ENCODE results near the gene CERK. TPM values are rescaled to one million over a fixed set of nuclear protein-coding genes. Genes with fewer than 3 reads are reported as not detected.

CERK gene
- total RNA-seq, 4 donors from 2014 or later = 20.3 to 42.0 (median 24.7) TPM

DNA sequence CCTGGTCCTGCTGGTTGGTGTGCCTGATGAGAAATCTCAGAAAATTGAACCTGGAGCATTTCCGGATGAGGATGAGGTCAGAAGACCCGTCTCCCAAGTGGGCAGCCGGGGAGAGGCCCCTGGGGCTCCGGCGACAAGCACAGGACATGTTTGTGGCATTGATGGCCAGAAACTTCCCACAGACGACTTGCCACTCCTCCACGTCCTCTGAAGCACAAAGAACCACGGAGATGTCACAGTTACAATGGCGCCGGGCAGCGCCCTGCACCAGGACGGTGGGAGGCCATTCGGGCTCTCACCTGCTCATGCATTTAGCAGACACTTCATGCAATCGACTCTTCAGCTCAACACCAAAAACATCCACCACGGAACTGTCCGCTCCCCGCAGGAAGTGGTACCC, 46.5 kb downstream of the CERK start:
- 94 to 97% methylated on average over 17 of the region's 17 CpGs for WGBS, 2 donors
- DNase-seq (ENCODE audit: low spot score in 2 of 2) = no peak
- Histone ChIP-seq H3K4me3 (no peak overlapping the region), H3K27ac (no peak overlapping the region), H3K27me3 (no peaks in the 10 kb centered on the region), H3K9me3 (no peaks in the 10 kb centered on the region), H3K4me1 (no peaks in the 10 kb centered on the region), H3K36me3 (peaks cover 6 to 98% (median 30%) of the 10 kb centered on the region in 3 donors)
- no peak for TF ChIP-seq POLR2A (IDR thresholded peaks at IDR 0.05)
- TF ChIP-seq, protein P1, sequence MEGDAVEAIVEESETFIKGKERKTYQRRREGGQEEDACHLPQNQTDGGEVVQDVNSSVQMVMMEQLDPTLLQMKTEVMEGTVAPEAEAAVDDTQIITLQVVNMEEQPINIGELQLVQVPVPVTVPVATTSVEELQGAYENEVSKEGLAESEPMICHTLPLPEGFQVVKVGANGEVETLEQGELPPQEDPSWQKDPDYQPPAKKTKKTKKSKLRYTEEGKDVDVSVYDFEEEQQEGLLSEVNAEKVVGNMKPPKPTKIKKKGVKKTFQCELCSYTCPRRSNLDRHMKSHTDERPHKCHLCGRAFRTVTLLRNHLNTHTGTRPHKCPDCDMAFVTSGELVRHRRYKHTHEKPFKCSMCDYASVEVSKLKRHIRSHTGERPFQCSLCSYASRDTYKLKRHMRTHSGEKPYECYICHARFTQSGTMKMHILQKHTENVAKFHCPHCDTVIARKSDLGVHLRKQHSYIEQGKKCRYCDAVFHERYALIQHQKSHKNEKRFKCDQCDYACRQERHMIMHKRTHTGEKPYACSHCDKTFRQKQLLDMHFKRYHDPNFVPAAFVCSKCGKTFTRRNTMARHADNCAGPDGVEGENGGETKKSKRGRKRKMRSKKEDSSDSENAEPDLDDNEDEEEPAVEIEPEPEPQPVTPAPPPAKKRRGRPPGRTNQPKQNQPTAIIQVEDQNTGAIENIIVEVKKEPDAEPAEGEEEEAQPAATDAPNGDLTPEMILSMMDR (IDR thresholded peaks at IDR 0.05) = no peak
- TF ChIP-seq EP300 (IDR thresholded peaks at IDR 0.05) = no peak

DNA sequence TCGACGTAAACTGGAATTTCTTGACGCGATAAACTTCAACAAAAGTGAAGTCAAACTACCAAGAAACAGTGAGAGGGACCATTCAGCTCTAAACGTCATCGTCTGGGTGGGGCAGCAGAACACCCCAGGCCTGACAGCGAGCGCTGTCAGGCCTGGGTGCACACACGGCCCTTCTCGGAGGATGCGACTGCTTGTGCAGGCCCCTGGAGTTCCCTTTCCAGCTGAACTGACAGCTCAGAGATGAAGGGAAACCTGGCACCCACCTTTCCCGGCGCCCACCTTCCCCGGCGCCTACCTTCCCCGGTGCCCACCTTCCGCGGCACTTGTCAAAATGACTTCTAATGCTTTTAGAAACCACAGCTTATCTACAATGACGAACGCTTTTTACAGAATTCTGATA, 47.9 kb downstream of the CERK start:
- DNase-seq (ENCODE audit: low spot score in 2 of 2) = no peak
- TF ChIP-seq POLR2A (IDR thresholded peaks at IDR 0.05) (no peak), EP300 (IDR thresholded peaks at IDR 0.05) (no peak)
- TF ChIP-seq, protein P1 (IDR thresholded peaks at IDR 0.05) = no peak
- no peak overlapping the region for H3K27ac ChIP-seq
- H3K27me3 ChIP-seq = no peaks in the 10 kb centered on the region
- H3K4me3 ChIP-seq = no peak overlapping the region
- peaks cover 6 to 98% (median 24%) of the 10 kb centered on the region in 3 donors for H3K36me3 ChIP-seq
- 90 to 91% methylated on average over 20 of the region's 20 CpGs for WGBS, 2 donors
- H3K4me1 ChIP-seq = peaks cover 0 to 7% (median 0%) of the 10 kb centered on the region in 4 donors
- H3K9me3 ChIP-seq = no peaks in the 10 kb centered on the region

DNA sequence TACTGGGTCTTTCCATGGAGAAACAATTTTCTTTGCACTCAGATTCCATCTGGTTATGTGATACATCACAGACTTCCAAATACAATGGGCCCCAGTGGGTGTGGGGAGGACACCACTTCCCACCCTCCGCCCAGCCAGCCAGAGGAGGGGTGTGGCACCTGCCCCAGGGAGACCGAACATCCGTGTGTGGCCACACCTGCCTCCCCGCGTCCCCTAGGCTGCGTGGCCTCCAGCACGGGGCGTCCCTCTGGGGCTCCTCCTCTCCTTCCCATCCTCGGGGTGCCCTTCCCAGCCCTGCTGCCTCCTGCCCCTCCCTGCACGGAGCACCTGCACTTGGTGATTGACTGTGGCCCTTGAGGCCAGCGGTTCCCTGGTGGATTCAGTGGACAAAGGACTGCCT, 49.1 kb downstream of the CERK start:
- DNase-seq (ENCODE audit: low spot score in 2 of 2) = no peak
- Histone ChIP-seq H3K27me3 (no peaks in the 10 kb centered on the region), H3K9me3 (no peaks in the 10 kb centered on the region), H3K27ac (no peak overlapping the region), H3K36me3 (peaks cover 6 to 96% (median 16%) of the 10 kb centered on the region in 3 donors), H3K4me1 (peaks cover 0 to 7% (median 0%) of the 10 kb centered on the region in 4 donors), H3K4me3 (no peak overlapping the region)
- 70 to 75% methylated on average over 11 of the region's 11 CpGs for WGBS, 2 donors
- no peak for TF ChIP-seq EP300 (IDR thresholded peaks at IDR 0.05)
- TF ChIP-seq POLR2A (IDR thresholded peaks at IDR 0.05) = no peak
- TF ChIP-seq, protein P1 (IDR thresholded peaks at IDR 0.05) = no peak

DNA sequence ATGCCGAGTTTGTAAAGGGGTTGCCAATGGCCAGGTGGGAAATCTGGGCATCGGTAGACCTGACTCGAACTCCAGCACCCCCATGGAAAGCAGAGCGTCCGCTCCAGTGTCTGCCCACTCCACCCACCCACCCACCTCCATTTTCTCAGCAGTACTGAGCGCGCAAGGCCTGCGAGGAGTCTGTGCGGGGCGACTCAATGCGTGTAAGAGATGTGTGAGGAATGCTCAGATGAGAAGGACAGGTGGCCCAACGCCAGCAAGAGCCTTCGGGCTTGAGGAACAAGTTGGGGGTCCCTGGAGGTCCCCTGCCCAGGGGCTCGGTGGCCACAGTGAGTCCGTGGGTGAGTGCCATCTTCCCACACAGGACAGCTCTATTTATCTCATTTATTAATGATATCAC, 50.6 kb downstream of the CERK start:
- Histone ChIP-seq H3K4me3 (no peak overlapping the region), H3K9me3 (no peaks in the 10 kb centered on the region), H3K4me1 (peaks cover 0 to 7% (median 0%) of the 10 kb centered on the region in 4 donors), H3K27ac (no peak overlapping the region), H3K27me3 (no peaks in the 10 kb centered on the region), H3K36me3 (peaks cover 6 to 93% (median 16%) of the 10 kb centered on the region in 3 donors)
- 88 to 92% methylated on average over 15 of the region's 15 CpGs for WGBS, 2 donors
- no peak for DNase-seq (ENCODE audit: low spot score in 2 of 2)
- TF ChIP-seq POLR2A (IDR thresholded peaks at IDR 0.05) = no peak
- no peak for TF ChIP-seq EP300 (IDR thresholded peaks at IDR 0.05)
- TF ChIP-seq, protein P1 (IDR thresholded peaks at IDR 0.05) = no peak

DNA sequence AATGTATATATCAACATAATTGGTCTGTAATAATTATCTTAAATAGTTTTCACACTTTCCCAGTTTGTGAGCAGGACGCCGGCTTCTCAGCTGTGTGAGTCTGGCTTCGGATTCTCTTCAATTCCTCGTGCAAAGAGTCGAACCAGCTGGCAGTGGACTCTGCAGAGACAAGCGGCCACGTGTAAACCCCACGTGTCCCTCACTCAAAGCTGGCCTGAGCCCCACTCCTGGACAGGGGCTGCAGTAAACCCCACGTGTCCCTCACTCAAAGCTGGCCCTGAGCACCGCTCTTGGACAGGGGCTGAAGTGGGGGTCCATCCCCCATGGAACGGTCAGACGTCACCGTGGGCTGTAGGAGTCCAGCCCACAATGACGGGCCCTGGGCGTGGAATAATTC, 51.0 kb downstream of the CERK start:
- no peak for TF ChIP-seq EP300 (IDR thresholded peaks at IDR 0.05)

More for the DNA sequence above, 51.0 kb downstream of the CERK start:
- Histone ChIP-seq H3K9me3 (no peaks in the 10 kb centered on the region), H3K27me3 (no peaks in the 10 kb centered on the region), H3K4me3 (no peak overlapping the region), H3K4me1 (peaks cover 0 to 7% (median 0%) of the 10 kb centered on the region in 4 donors), H3K36me3 (peaks cover 6 to 94% (median 16%) of the 10 kb centered on the region in 3 donors), H3K27ac (no peak overlapping the region)
- 85 to 91% methylated on average over 13 to 15 of the region's 15 CpGs for WGBS, 2 donors
- no peak for DNase-seq (ENCODE audit: low spot score in 2 of 2)
